ENCODE measurements around the gene MAP2K7. TPM values are rescaled to one million over a fixed set of nuclear protein-coding genes. Genes with fewer than 3 reads are reported as not detected.

Gene MAP2K7
- total RNA-seq, 1 experiment from 2014 or later: 37.4 TPM

DNA sequence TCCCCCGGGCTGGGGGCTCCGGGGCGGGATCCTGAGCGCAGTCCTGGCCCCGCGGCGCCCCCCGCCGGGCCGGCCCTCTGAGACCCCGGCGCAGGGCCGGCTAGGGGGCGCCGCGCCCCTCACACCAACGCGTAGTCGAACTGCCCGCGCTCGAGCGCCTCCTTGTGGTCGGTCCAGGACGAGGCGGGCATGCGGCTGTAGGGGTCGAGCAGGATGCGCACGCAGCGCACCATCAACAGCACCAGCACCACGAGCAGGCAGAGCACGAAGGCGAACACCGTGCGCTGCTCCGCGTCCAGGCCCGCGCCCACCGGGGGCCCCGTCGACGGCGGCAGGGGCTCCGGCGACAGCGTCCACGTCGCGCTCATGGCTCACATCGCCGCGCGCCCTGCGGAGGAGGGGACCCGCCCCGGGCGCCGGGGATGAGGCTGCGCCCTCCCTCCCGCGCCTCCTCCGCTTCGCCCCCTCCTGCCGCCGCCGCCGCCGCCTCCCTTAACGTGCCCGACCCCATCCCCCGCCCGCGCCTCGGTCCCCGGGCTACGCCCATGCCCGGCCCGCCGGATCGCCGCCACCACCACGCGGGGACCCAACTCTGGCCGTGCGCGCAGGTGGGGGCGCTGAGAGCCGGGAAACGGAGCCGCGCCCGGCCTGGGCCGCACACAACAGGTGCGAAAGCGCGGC is 21.6 kb downstream of the MAP2K7 start:
- POLR2A ChIA-PET: no interaction called here

DNA sequence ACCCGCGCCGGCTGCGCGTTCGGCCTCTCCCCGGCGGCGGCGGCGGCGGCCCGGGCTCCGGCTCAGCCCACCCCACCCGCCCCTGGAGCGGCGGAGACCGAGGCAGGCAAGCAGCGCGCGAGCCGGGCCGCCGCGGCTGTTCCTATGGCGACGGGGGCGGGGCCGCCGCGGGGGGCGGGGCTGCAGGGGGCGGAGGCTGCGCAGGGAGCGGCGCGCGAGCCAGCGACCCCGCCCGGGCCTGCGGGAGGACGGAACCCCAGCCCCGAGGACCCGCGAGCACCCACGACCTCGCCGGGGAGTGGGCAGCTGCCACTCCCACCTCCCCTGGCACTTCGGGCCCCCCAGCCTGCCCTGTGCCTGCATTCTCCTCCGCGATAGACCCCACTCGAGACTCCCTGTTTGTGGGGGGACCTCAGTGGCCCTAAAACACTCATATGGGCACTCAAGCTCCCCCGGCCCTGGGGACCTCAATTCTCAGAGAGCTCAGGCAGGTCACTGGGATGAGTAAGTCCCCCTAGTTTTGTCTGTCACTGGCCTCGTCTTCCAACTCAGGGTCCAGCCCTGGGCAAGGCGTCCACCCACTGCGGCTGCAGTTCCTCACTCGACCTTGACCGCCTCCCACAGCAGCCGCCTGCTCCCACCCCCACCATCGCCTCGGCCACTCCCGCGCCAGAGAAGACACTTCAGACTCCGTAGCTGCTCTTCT is 22.5 kb downstream of the MAP2K7 start, which contains the start of gene CTXN1:
TSS of gene CTXN1 (minus strand) at position 115 of the 706 bp plus-strand sequence. CDS start 597 bp downstream, outside the sequence.
- Mint-ChIP-seq H3K27ac (ENCODE audit: unreplicated experiment) (peak within 1 kb of the TSS; percentile 86), H3K4me1 (ENCODE audit: low read depth, unreplicated experiment) (peaks cover 10% of the 10 kb centered on the region), H3K27me3 (ENCODE audit: insufficient read depth, unreplicated experiment) (no peaks in the 10 kb centered on the region), H3K4me3 (ENCODE audit: unreplicated experiment) (peak within 1 kb of the TSS; percentile 82), H3K9me3 (ENCODE audit: unreplicated experiment) (no peaks in the 10 kb centered on the region), H3K36me3 (ENCODE audit: insufficient read depth, unreplicated experiment) (peaks cover 62% of the 10 kb centered on the region)
- POLR2A ChIA-PET: no interaction called here
- peaks cover 19% of the 10 kb centered on the region for H3K4me1 ChIP-seq
- CTCF ChIA-PET: interaction anchor here (0.7 to 1.8 kb wide), 2 partner anchors 8 to 64 kb away, joined by 4 read pairs; no protein-coding TSS in a partner anchor
- peak; percentile 69 to 86 for DNase-seq
- intact Hi-C loops (cut with micrococcal nuclease; ENCODE audit: unreplicated experiment): no loop called here
- BruUV-seq (replicated peaks): no TSS peak
- H3K9me3 ChIP-seq: no peaks in the 10 kb centered on the region
- TF ChIP-seq, protein P1, sequence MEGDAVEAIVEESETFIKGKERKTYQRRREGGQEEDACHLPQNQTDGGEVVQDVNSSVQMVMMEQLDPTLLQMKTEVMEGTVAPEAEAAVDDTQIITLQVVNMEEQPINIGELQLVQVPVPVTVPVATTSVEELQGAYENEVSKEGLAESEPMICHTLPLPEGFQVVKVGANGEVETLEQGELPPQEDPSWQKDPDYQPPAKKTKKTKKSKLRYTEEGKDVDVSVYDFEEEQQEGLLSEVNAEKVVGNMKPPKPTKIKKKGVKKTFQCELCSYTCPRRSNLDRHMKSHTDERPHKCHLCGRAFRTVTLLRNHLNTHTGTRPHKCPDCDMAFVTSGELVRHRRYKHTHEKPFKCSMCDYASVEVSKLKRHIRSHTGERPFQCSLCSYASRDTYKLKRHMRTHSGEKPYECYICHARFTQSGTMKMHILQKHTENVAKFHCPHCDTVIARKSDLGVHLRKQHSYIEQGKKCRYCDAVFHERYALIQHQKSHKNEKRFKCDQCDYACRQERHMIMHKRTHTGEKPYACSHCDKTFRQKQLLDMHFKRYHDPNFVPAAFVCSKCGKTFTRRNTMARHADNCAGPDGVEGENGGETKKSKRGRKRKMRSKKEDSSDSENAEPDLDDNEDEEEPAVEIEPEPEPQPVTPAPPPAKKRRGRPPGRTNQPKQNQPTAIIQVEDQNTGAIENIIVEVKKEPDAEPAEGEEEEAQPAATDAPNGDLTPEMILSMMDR (IDR thresholded peaks at IDR 0.05; ENCODE audit: insufficient read depth in 1 of 2, low read depth in 1 of 2, low read length in 1 of 2, severe bottlenecking in 1 of 2, unreplicated experiment in 1 of 2): no peak
- H3K36me3 ChIP-seq (ENCODE audit: control insufficient read depth, insufficient read depth, low read length): no peaks in the 10 kb centered on the region
- no peaks in the 10 kb centered on the region for H3K27me3 ChIP-seq (replicated peaks; ENCODE audit: control insufficient read depth, insufficient read depth, low read length)
- peak within 1 kb of the TSS; percentile 44 for H3K4me3 ChIP-seq (ENCODE audit: low read depth, low read length)

More for the DNA sequence above, 21.6 kb downstream of the MAP2K7 start:
- CTCF ChIA-PET: no interaction called here
- Histone ChIP-seq H3K4me1 (peaks cover 23% of the 10 kb centered on the region), H3K27me3 (replicated peaks; ENCODE audit: control insufficient read depth, insufficient read depth, low read length) (no peaks in the 10 kb centered on the region), H3K9me3 (no peaks in the 10 kb centered on the region), H3K4me3 (ENCODE audit: low read depth, low read length) (peak overlapping the region; percentile 28), H3K36me3 (ENCODE audit: control insufficient read depth, insufficient read depth, low read length) (no peaks in the 10 kb centered on the region)
- H3K9me3 Mint-ChIP-seq (ENCODE audit: unreplicated experiment): no peaks in the 10 kb centered on the region
- TF ChIP-seq, protein P1 (IDR thresholded peaks at IDR 0.05; ENCODE audit: insufficient read depth in 1 of 2, low read depth in 1 of 2, low read length in 1 of 2, severe bottlenecking in 1 of 2, unreplicated experiment in 1 of 2): peak; percentile 84
- no peaks in the 10 kb centered on the region for H3K27me3 Mint-ChIP-seq (ENCODE audit: insufficient read depth, unreplicated experiment)
- peak overlapping the region; percentile 82 for H3K4me3 Mint-ChIP-seq (ENCODE audit: unreplicated experiment)
- BruUV-seq (replicated peaks): no TSS peak
- intact Hi-C loops (cut with micrococcal nuclease; ENCODE audit: unreplicated experiment): loop anchor here (1.0 kb wide), 1 partner anchor 72 kb away; no protein-coding TSS in a partner anchor
- no peak overlapping the region for H3K27ac Mint-ChIP-seq (ENCODE audit: unreplicated experiment)
- peaks cover 10% of the 10 kb centered on the region for H3K4me1 Mint-ChIP-seq (ENCODE audit: low read depth, unreplicated experiment)
- peaks cover 59% of the 10 kb centered on the region for H3K36me3 Mint-ChIP-seq (ENCODE audit: insufficient read depth, unreplicated experiment)
- peak; percentile 72 to 85 for DNase-seq

DNA sequence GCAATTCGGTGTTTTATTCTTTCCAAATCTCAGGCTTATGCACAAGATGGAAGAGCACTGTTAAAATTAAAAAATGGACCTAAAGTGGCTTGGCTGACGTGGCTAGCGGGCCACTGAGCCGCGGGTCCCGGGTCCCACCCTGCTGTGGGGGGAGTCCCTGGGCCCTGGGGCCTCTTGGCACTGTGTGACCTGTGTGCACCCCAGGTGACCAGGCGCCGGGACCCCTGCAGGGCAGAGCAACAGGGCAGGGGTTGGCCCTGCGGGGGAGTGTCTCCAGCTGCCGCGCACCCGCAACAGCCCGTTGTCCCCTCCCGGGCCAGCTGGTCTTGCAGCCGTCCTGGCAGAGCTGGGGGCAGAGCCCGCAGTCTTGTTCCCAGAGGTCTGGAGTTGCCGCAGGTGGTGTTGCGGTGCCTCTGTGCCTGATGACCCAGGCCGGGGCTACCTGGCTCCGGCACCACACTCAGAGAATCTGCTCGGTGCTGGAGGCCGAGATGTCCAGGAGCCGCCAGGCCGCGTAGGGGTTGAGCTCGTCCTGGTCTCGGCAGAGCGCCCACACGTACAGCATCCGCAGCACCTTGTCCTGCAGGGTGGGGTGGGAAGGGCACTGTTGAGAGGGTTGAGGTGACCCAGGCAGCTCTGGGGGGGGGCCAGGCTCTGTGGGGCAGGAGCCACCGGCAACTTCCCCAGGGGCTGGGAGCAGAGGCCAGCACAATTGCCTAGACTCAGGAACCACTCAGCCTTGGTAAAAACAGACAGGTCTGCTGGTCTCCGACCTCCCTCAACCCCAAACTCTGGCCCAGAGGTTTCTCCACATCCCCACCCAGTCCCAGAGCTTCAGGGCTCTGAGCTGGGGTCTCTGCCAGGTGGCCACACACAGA is 23.3 kb downstream of the MAP2K7 start:
- no peak for DNase-seq
- no peaks in the 10 kb centered on the region; the same call in 1 of the 2 replicates for H3K36me3 ChIP-seq (ENCODE audit: control insufficient read depth, insufficient read depth, low read length)
- H3K27me3 Mint-ChIP-seq (ENCODE audit: insufficient read depth, unreplicated experiment): no peaks in the 10 kb centered on the region
- H3K27ac Mint-ChIP-seq (ENCODE audit: unreplicated experiment): peak overlapping the region; percentile 86
- ChIA-PET CTCF (interaction anchor here (0.7 to 1.8 kb wide), 2 partner anchors 9 to 65 kb away, joined by 4 read pairs; no protein-coding TSS in a partner anchor), POLR2A (no interaction called here)
- H3K4me1 Mint-ChIP-seq (ENCODE audit: low read depth, unreplicated experiment): peaks cover 10% of the 10 kb centered on the region
- H3K4me3 ChIP-seq (ENCODE audit: low read depth, low read length): no peak overlapping the region
- peaks cover 16% of the 10 kb centered on the region for H3K4me1 ChIP-seq
- BruUV-seq (replicated peaks): no TSS peak
- no peaks in the 10 kb centered on the region for H3K27me3 ChIP-seq (replicated peaks; ENCODE audit: control insufficient read depth, insufficient read depth, low read length)
- H3K4me3 Mint-ChIP-seq (ENCODE audit: unreplicated experiment): peak overlapping the region; percentile 78
- TF ChIP-seq, protein P1 (IDR thresholded peaks at IDR 0.05; ENCODE audit: insufficient read depth in 1 of 2, low read depth in 1 of 2, low read length in 1 of 2, severe bottlenecking in 1 of 2, unreplicated experiment in 1 of 2): no peak
- H3K9me3 ChIP-seq: no peaks in the 10 kb centered on the region
- no peaks in the 10 kb centered on the region for H3K9me3 Mint-ChIP-seq (ENCODE audit: unreplicated experiment)
- peaks cover 69% of the 10 kb centered on the region for H3K36me3 Mint-ChIP-seq (ENCODE audit: insufficient read depth, unreplicated experiment)
- intact Hi-C loops (cut with micrococcal nuclease; ENCODE audit: unreplicated experiment): no loop called here
